K562 (cell line): Measurements from ENCODE around the gene CRTC3. TPM values are rescaled to one million over a fixed set of nuclear protein-coding genes. Genes with fewer than 3 reads are reported as not detected.

Source experiments
- ELF2 ChIP-seq: fragments of 250-450 bp; sonication (Bioruptor Pico); IDR thresholded peaks from 2 replicates; pipeline ENCODE4 v1.5.0; 2021; ENCODE audit warnings: mild to moderate bottlenecking
- HDAC8 ChIP-seq: fragments of 450-650 bp; IDR thresholded peaks from 2 replicates; pipeline ENCODE4 v1.6.1; 2016; ENCODE audit warnings: mild to moderate bottlenecking, missing genetic modification characterization, moderate library complexity, missing compliant biosample characterization
- PCBP1 ChIP-seq: fragments of 200-400 bp; formaldehyde crosslinking; IDR thresholded peaks from 2 replicates; pipeline ENCODE4 v1.6.1; 2018; ENCODE audit warnings: mild to moderate bottlenecking, low read depth, low read length; ENCODE audit not compliant: poor library complexity, severe bottlenecking
- TAF1 ChIP-seq: IDR thresholded peaks from 2 replicates; pipeline ENCODE4 v1.6.1; 2011; ENCODE audit warnings: mild to moderate bottlenecking, low read length, moderate library complexity; ENCODE audit not compliant: insufficient read depth, control insufficient read depth, severe bottlenecking; ENCODE audit errors: extremely low read depth
- ZNF24 ChIP-seq: fragments of 450-650 bp; IDR thresholded peaks from 2 replicates; pipeline ENCODE4 v1.6.1; 2016
- polyA plus RNA-seq, 8 experiments: library from polyadenylated mRNA; depleted of rRNA in 4 of 8; stranded (reverse) in 5 of 8; unstranded in 3 of 8; fragments of >200 nt; fragmentation: Nextera tagmentation in 2 of 8; fragmentation: Illumina TruSeq in 1 of 8; extraction: Ambion mirVana in 2 of 8; extraction: Trizol in 1 of 8; gene quantifications; 2 replicates each; pipeline versions ENCODE4 v1.2.1 to v1.2.3, GENCODE V29; 2011 to 2014; ENCODE audit warnings: inconsistent platforms in 1 of 8, missing spikeins in 1 of 8
- total RNA-seq, 7 experiments: library from RNA; depleted of rRNA in 6 of 7; stranded (reverse); fragments of >200 nt in 6 of 7; fragmentation: Illumina TruSeq in 2 of 7; extraction: Trizol in 2 of 7; gene quantifications; 2 replicates each; pipeline versions ENCODE4 v1.2.1 to v1.2.3, GENCODE V29; 2011 to 2021; ENCODE audit warnings: low replicate concordance in 1 of 7
- TF ChIP-seq, protein P1 (sequence below): fragments of 200-800 bp; sonication (Bioruptor generic); IDR thresholded peaks from 2 replicates; pipeline ENCODE4 v1.6.1; 2017; ENCODE audit warnings: missing genetic modification characterization, missing compliant biosample characterization
- TF ChIP-seq, protein P2 (sequence below): fragments of 450-650 bp; IDR thresholded peaks from 2 replicates; pipeline ENCODE4 v1.6.1; 2016; ENCODE audit warnings: mild to moderate bottlenecking, moderate library complexity
- TF ChIP-seq, protein P3 (sequence below): sonication (generic); formaldehyde crosslinking; IDR thresholded peaks from 2 replicates; pipeline ENCODE4 v1.8.0; 2022; ENCODE audit warnings: mild to moderate bottlenecking, missing genetic modification reagents

CRTC3 gene
- total and polyA plus RNA-seq, 9 of the 15 experiments (the other 6 are each of a cell fraction or from before 2014, with no cell fraction given): 1.2 to 19.0 (median 11.6) TPM

DNA sequence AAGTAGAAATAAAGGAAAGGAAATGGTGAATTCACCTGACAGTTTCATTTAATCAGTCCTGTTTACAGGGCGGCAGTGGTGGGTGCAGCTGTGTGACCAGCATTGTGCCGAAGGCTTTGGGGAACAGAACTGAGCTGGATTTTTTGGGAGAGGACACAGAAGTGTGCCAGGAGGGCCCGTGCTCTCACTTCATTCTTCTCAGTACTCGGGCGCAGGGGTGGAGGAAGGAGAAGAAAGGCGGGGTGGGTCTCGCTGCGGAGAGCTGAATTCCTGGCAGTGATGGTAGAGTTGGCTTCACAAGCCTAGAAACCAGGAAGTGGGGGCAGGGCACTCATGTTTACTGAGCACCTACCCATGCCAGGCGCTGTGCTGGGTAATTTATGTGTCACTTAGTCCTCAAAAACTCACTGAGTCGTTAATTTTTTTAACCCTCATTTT is 64.6 kb downstream of the CRTC3 start (continued):
- TF ChIP-seq, protein P1, sequence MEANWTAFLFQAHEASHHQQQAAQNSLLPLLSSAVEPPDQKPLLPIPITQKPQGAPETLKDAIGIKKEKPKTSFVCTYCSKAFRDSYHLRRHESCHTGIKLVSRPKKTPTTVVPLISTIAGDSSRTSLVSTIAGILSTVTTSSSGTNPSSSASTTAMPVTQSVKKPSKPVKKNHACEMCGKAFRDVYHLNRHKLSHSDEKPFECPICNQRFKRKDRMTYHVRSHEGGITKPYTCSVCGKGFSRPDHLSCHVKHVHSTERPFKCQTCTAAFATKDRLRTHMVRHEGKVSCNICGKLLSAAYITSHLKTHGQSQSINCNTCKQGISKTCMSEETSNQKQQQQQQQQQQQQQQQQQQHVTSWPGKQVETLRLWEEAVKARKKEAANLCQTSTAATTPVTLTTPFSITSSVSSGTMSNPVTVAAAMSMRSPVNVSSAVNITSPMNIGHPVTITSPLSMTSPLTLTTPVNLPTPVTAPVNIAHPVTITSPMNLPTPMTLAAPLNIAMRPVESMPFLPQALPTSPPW (CRISPR knock-in tag): no peak
- TF ChIP-seq PCBP1: no peak
- TF ChIP-seq ELF2 (CRISPR knock-in tag): no peak
- TF ChIP-seq ZNF24: no peak
- TF ChIP-seq, protein P2, sequence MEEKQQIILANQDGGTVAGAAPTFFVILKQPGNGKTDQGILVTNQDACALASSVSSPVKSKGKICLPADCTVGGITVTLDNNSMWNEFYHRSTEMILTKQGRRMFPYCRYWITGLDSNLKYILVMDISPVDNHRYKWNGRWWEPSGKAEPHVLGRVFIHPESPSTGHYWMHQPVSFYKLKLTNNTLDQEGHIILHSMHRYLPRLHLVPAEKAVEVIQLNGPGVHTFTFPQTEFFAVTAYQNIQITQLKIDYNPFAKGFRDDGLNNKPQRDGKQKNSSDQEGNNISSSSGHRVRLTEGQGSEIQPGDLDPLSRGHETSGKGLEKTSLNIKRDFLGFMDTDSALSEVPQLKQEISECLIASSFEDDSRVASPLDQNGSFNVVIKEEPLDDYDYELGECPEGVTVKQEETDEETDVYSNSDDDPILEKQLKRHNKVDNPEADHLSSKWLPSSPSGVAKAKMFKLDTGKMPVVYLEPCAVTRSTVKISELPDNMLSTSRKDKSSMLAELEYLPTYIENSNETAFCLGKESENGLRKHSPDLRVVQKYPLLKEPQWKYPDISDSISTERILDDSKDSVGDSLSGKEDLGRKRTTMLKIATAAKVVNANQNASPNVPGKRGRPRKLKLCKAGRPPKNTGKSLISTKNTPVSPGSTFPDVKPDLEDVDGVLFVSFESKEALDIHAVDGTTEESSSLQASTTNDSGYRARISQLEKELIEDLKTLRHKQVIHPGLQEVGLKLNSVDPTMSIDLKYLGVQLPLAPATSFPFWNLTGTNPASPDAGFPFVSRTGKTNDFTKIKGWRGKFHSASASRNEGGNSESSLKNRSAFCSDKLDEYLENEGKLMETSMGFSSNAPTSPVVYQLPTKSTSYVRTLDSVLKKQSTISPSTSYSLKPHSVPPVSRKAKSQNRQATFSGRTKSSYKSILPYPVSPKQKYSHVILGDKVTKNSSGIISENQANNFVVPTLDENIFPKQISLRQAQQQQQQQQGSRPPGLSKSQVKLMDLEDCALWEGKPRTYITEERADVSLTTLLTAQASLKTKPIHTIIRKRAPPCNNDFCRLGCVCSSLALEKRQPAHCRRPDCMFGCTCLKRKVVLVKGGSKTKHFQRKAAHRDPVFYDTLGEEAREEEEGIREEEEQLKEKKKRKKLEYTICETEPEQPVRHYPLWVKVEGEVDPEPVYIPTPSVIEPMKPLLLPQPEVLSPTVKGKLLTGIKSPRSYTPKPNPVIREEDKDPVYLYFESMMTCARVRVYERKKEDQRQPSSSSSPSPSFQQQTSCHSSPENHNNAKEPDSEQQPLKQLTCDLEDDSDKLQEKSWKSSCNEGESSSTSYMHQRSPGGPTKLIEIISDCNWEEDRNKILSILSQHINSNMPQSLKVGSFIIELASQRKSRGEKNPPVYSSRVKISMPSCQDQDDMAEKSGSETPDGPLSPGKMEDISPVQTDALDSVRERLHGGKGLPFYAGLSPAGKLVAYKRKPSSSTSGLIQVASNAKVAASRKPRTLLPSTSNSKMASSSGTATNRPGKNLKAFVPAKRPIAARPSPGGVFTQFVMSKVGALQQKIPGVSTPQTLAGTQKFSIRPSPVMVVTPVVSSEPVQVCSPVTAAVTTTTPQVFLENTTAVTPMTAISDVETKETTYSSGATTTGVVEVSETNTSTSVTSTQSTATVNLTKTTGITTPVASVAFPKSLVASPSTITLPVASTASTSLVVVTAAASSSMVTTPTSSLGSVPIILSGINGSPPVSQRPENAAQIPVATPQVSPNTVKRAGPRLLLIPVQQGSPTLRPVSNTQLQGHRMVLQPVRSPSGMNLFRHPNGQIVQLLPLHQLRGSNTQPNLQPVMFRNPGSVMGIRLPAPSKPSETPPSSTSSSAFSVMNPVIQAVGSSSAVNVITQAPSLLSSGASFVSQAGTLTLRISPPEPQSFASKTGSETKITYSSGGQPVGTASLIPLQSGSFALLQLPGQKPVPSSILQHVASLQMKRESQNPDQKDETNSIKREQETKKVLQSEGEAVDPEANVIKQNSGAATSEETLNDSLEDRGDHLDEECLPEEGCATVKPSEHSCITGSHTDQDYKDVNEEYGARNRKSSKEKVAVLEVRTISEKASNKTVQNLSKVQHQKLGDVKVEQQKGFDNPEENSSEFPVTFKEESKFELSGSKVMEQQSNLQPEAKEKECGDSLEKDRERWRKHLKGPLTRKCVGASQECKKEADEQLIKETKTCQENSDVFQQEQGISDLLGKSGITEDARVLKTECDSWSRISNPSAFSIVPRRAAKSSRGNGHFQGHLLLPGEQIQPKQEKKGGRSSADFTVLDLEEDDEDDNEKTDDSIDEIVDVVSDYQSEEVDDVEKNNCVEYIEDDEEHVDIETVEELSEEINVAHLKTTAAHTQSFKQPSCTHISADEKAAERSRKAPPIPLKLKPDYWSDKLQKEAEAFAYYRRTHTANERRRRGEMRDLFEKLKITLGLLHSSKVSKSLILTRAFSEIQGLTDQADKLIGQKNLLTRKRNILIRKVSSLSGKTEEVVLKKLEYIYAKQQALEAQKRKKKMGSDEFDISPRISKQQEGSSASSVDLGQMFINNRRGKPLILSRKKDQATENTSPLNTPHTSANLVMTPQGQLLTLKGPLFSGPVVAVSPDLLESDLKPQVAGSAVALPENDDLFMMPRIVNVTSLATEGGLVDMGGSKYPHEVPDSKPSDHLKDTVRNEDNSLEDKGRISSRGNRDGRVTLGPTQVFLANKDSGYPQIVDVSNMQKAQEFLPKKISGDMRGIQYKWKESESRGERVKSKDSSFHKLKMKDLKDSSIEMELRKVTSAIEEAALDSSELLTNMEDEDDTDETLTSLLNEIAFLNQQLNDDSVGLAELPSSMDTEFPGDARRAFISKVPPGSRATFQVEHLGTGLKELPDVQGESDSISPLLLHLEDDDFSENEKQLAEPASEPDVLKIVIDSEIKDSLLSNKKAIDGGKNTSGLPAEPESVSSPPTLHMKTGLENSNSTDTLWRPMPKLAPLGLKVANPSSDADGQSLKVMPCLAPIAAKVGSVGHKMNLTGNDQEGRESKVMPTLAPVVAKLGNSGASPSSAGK: no peak
- TF ChIP-seq HDAC8 (tag): no peak
- TF ChIP-seq, protein P3, sequence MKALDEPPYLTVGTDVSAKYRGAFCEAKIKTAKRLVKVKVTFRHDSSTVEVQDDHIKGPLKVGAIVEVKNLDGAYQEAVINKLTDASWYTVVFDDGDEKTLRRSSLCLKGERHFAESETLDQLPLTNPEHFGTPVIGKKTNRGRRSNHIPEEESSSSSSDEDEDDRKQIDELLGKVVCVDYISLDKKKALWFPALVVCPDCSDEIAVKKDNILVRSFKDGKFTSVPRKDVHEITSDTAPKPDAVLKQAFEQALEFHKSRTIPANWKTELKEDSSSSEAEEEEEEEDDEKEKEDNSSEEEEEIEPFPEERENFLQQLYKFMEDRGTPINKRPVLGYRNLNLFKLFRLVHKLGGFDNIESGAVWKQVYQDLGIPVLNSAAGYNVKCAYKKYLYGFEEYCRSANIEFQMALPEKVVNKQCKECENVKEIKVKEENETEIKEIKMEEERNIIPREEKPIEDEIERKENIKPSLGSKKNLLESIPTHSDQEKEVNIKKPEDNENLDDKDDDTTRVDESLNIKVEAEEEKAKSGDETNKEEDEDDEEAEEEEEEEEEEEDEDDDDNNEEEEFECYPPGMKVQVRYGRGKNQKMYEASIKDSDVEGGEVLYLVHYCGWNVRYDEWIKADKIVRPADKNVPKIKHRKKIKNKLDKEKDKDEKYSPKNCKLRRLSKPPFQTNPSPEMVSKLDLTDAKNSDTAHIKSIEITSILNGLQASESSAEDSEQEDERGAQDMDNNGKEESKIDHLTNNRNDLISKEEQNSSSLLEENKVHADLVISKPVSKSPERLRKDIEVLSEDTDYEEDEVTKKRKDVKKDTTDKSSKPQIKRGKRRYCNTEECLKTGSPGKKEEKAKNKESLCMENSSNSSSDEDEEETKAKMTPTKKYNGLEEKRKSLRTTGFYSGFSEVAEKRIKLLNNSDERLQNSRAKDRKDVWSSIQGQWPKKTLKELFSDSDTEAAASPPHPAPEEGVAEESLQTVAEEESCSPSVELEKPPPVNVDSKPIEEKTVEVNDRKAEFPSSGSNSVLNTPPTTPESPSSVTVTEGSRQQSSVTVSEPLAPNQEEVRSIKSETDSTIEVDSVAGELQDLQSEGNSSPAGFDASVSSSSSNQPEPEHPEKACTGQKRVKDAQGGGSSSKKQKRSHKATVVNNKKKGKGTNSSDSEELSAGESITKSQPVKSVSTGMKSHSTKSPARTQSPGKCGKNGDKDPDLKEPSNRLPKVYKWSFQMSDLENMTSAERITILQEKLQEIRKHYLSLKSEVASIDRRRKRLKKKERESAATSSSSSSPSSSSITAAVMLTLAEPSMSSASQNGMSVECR (CRISPR knock-in tag): no peak
- TF ChIP-seq TAF1: no peak
